ENCODE measurements around the gene LARGE1. TPM values are rescaled to one million over a fixed set of nuclear protein-coding genes. Genes with fewer than 3 reads are reported as not detected.
"Not testable (repeated sequence)": the region's sequence is repeated elsewhere in the genome, so short reads cannot be mapped to it uniquely, and the experiment has no call there.

Gene LARGE1
- total RNA-seq, 1 donor from 2014 or later: 4.6 TPM

GRCh38 chr22:33566495-33566894 is 353.8 kb downstream of the LARGE1 start:
- not testable (repeated sequence) for DNase-seq (ENCODE audit: low read depth in 2 of 2)

DNA sequence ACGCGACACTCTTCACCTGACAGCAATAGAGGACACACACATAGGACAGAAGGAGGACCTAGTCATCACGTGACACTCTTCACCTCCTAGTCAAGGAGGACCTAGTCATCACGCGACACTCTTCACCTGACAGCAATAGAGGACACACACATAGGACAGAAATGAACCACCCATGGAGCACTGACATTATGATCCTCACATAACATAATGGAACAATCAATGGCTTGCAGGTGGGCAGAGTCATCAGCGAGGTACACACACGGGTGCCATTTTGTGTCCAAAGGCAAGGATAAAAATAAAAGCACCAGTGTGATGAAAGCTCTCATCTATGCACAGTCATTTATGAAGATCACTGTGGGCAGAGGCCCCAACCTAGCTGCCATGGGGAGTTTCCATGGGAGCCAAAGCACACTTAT is 354.7 kb downstream of the LARGE1 start:
- no peak for DNase-seq (ENCODE audit: low read depth in 2 of 2)

DNA sequence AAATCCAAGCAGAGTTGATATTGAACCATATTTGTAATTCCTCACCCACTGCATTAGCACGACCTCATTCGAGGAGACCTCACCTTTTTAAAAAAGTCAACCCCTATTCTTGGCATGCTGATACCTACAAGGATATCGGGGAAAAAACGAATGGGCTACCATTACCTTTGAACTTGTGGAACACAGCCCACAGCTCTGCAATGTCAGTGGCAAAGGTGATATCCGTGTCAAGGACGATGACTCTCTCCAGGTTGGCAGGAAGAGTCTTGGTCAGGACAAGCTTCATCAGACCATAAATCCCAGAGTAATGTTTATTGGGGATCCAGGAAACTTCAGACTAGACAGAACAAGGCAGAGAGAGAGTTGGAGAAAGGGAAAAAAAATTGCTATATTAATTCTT is 355.6 kb downstream of the LARGE1 start:
- no peak for DNase-seq (ENCODE audit: low read depth in 2 of 2)

DNA sequence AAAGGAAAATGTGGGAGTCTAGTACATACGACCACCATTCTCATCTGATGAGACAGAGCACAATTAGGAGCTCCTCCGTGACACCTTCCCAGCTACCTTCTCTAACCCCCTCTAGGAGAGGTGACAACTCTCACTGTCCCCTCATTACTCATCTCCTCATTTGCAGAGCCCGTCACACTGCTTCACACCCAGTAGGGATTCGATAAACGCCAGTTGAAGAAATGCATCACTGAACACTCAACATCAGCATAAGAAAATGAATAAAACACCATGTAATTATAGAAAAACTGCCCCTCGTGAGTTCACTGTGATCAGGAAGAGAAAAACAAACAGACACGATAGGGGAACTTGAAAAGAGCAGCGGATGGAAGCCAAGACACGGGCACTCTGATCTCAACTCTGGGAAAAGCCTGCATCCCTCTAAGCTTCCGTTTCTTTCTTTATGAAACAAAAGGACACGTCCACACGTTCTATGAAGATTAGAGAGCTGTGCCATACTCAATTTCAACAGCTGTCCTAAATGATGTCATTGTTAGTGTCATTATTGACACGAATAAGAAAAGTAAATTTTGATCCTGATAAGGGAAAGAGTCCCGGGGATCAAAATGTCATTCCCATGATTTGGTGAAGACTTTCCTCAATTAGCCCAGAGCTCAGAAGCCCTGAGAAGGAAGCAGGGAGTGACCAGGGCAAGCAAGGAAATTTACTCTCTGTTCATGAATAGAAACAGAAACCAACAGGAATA is 356.9 kb downstream of the LARGE1 start:
- DNase-seq (ENCODE audit: low read depth in 2 of 2): peak; percentile 2 to 30

DNA sequence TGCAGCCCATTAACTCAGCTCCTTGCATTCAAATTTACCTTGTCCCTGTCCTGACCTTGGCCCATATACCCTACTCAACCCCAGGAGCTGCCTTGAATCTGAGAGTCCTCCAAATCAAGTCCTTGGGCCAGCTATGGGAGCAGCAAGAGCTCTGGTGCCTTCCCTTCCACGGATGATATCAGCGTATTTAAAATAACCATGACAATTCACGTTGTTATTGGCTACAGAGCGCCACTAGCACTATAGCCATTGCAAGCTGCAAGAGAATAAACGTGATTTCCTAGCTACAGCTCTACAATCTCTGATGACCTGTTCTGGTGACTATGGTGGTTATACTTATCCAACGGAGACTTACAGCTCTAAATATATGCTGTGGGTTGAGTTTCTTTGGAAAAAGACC is 357.8 kb downstream of the LARGE1 start:
- DNase-seq (ENCODE audit: low read depth in 2 of 2): no peak

- no peak for DNase-seq (ENCODE audit: low read depth in 2 of 2)
Measured at GRCh38 chr22:33561149-33561807, 359.0 kb downstream of the LARGE1 start.

- DNase-seq (ENCODE audit: low read depth in 2 of 2): no peak
Measured at GRCh38 chr22:33557836-33558235, 362.4 kb downstream of the LARGE1 start.

DNA sequence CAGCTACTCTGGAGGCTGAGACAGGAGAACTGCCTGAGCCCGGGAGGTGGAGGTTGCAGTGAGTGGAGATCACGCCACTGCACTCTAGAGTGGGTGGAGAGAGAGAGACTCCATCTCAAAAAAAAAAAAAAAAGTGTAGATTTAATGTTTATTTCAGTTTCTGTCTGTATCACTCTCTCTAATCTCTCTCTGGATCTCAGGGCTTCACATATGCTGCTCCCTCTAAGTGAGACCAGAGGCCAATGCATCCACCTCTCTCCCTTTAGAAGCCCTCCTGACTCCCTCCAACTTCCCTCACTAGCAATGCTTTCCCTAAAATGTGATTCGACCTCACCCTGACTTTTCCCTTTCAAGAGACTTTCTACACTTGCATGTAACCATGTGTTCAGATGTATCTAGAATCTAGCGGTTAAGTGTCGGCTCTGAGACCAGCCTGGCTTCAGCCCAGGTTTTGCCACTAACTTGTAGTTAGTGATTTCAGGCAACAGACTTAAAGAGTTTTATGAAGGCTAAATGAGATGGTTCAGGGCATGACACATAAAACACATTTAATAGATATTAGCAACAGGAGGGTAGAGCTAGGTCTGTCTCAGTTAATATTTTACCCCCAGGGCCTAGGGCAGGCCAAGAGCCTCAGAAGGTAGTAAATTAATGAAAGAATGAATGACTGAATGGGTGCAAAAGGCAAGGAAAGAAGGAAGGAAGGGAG is 364.3 kb downstream of the LARGE1 start:
- DNase-seq (ENCODE audit: low read depth in 2 of 2): no peak

DNA sequence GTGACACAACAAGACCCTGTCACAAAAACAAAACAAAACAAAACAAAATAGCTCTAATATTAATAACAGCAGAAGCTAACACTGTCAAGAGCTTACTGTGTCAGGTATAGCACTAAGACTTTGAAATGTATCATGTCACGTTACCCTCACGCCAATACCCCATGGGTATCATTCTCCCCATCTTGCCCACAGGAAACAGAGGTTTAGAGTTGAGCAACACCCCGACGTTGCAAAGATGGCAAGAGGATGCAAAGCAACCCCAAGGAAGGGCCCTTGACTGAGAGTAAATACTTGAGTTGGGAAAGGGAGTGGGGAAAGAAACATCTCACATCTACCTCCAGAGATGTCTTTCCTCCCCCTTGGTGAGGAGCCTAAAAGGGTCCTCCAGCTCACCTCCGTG is 366.8 kb downstream of the LARGE1 start:
- no peak for DNase-seq (ENCODE audit: low read depth in 2 of 2)

GRCh38 chr22:33544707-33545106 is 375.6 kb downstream of the LARGE1 start:
- no peak for DNase-seq (ENCODE audit: low read depth in 2 of 2)

DNA sequence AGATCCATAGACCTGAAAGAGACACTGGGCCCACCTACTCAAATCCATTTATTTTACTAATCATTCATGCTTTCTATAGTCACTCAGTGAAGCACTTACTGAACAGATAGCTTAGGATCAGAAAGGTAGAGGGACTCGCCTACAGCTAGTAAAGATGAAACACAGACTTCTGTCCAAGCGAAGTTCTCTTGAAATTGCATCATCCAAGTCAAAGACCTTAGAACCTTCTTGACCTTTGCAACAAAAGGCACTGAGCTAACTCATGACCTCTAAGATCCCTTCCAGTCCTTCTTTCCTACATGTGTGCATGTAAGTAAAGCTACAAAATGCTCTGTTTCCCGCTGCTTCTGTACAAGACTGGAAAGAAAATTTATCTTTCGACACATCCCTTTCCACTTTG is 377.6 kb downstream of the LARGE1 start:
- DNase-seq (ENCODE audit: low read depth in 2 of 2): no peak

DNA sequence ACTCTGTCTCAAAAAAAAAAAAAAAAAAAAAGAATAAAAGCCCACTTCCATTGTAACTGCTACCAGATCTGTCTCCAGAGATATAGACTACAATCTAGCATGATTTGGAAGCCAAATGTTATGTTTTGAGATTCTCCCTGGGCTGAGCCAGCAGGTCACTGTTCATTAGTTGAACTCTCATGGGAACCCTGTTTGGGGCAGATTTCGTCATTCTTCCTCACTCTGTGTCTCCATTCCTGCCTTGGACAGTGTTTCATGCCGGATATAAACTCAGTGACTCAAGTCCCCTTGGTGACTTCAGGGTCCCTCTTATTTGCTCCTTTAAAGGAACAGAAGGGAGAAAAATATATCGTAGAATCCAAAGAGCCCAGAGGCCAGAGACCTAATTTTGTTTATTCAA is 378.1 kb downstream of the LARGE1 start:
- no peak for DNase-seq (ENCODE audit: low read depth in 2 of 2)

- DNase-seq (ENCODE audit: low read depth in 2 of 2): no peak
Measured at GRCh38 chr22:33539902-33540751, 380.1 kb downstream of the LARGE1 start.

DNA sequence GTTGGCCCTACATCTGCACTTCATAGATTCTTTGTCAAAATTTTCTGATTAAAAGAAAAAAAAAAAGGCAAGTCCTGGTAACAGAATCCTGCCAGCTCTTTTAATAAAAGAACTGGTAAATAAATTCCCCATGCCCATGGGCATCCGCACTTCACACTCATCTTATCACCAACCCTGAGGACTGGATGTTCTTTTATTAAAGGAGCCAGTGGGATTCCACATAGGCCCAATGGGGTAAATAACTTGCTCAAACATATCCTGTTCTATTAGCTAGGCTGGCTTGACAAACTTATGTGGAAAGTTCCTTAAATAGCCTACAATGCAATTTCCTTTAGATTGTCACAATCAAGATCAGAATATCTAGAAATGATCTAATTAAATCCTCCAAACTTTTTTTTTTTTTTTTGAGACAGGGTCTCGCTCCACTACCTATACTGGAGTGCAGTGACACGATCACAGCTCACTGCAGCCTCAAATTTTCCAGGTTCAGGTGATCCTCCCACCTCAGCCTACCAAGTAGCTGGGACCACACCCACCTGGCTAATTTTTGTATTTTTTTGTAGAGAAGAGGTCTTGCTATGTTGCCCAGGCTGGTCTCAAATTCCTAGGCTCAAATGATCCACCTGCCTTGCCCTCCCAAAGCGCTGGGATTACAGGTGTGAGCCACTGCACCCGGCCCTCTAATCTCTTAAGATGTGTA is 380.9 kb downstream of the LARGE1 start:
- no peak for DNase-seq (ENCODE audit: low read depth in 2 of 2)

- DNase-seq (ENCODE audit: low read depth in 2 of 2): no peak
Measured at GRCh38 chr22:33538277-33538885, 381.9 kb downstream of the LARGE1 start.

DNA sequence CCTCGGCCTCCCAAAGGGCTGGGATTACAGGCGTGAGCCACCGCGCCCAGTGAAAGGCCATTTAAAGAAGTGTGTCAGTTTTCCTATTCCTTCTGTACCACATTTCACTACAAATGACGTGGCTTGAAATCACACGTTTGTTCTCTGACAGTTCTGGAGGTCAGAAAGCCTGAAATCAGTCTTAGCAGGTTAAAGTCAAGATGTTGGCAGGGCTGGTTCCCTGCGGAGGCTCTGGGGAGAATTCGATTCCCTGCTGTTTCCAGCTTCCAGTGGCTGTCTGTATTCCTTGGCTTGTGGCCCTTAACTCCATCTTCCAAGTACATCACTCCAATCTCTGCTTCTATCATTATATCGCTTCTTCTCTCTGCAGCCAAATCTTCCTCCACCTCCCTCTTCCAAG is 383.2 kb downstream of the LARGE1 start:
- DNase-seq (ENCODE audit: low read depth in 2 of 2): no peak

- DNase-seq (ENCODE audit: low read depth in 2 of 2): no peak
Measured at GRCh38 chr22:33535937-33536875, 384.1 kb downstream of the LARGE1 start.

DNA sequence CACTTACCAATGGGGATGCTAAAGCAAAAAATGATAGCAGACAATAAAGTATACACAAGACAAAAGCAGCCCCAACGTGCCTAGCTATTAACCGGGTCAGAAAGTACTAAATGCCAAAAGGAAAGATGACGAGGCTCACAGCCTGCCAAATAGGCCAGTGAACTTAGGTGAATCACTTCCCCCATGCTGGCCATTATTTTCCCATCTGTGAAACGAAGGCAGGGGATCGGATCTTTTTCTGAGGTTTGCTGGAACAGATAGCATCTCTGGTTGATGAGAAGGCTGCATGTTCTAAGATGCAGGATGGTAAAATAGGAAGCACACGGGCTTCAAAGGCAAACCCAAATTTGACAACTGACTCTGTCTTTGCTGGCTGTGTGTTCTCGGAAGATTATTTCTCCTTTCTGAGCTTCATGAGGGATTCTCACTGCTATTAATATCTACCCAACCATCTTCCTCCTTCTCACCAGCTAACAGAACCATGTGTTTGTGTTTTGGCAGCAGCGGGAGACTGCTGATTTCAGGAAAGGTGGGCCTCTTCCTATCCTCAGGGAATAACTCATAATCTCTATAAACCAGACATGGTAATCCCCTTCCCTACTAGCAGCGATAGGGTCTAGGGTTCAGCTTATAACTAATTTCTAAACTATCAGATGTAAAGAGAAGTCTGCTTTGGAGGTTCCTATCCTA is 390.7 kb downstream of the LARGE1 start:
- peak; percentile 36 to 83 for DNase-seq (ENCODE audit: low read depth in 2 of 2)

DNA sequence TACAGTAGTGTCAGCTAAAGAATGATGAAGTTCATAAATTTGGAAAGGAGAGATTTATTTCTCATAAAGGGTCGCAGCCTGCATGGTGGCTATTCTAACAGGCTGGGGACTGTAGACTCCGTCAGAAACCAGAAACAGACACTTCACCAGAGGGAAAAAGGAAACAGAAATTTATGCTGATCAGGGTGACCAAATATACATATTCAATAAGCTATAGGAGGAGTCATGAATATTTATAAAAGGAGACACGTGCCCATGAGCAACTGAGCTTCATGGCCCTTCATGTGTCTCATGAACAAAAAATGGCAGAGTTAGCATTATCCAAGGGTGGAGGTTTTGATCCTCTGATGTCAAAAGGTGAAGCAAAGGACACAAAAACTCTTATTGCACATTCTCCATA is 392.1 kb downstream of the LARGE1 start:
- no peak for DNase-seq (ENCODE audit: low read depth in 2 of 2)
